ENCODE measurements around the gene GALNT8. TPM values are rescaled to one million over a fixed set of nuclear protein-coding genes. Genes with fewer than 3 reads are reported as not detected.

GALNT8 gene
- total RNA-seq, 1 experiment from 2014 or later: not detected

- H3K4me1 ChIP-seq (ENCODE audit: control insufficient read depth, insufficient read depth, low read length): no peaks in the 10 kb centered on the region
- no peak overlapping the region for H3K27ac ChIP-seq (ENCODE audit: low read length)
- ChIA-PET POLR2A (no interaction called here), CTCF (interaction anchor here (0.6 kb wide), 1 partner anchor 52 kb away, joined by 4 read pairs; no protein-coding TSS in a partner anchor)
- peaks cover 6% of the 10 kb centered on the region; the same call in 1 of the 2 replicates for H3K27me3 ChIP-seq (ENCODE audit: control insufficient read depth, insufficient read depth, low read length)
- DNase-seq (ENCODE audit: low read depth, low spot score) (no peak), ATAC-seq (no peak)
- no TSS peak for BruUV-seq (replicated peaks)
- intact Hi-C loops (cut with micrococcal nuclease; ENCODE audit: unreplicated experiment): no loop called here
- no peak overlapping the region for H3K4me3 ChIP-seq (ENCODE audit: low read depth in 2 of 2, low read length in 2 of 2)
- no peak for TF ChIP-seq CTCF (IDR thresholded peaks at IDR 0.05)
- no peak for TF ChIP-seq TCF7L2 (IDR thresholded peaks at IDR 0.05; ENCODE audit: low read depth, low read length)
- TF ChIP-seq REST (IDR thresholded peaks at IDR 0.05; ENCODE audit: insufficient read depth in 1 of 2, low read depth in 2 of 2, low read length in 1 of 2): no peak
- no peak for TF ChIP-seq POLR2AphosphoS5 (IDR thresholded peaks at IDR 0.05; ENCODE audit: low read depth, low read length)
- no peak for TF ChIP-seq SIN3A (IDR thresholded peaks at IDR 0.05; ENCODE audit: borderline replicate concordance, insufficient read depth, low read depth, low read length)
- H3K36me3 ChIP-seq (ENCODE audit: control insufficient read depth, insufficient read depth, low read length): no peaks in the 10 kb centered on the region
- in situ Hi-C loops (cut with HindIII; ENCODE audit: low pct_unique_long_range_greater_than_20kb, low sequenced_read_pairs): no loop called here
- no peaks in the 10 kb centered on the region for H3K9me3 ChIP-seq (ENCODE audit: control insufficient read depth, insufficient read depth, low read depth, low read length)
These were observed 14.4 kb upstream of the GALNT8 start for GRCh38 chr12:4705824-4706223.

GRCh38 chr12:4707306-4707705, 12.9 kb upstream of the GALNT8 start:
- no peak for DNase-seq (ENCODE audit: low read depth, low spot score)
- ChIA-PET CTCF (interaction anchor here (0.5 kb wide), 1 partner anchor 210 kb away, joined by 3 read pairs; no protein-coding TSS in a partner anchor), POLR2A (no interaction called here)
- Histone ChIP-seq H3K9me3 (ENCODE audit: control insufficient read depth, insufficient read depth, low read depth, low read length) (no peaks in the 10 kb centered on the region), H3K4me1 (ENCODE audit: control insufficient read depth, insufficient read depth, low read length) (no peaks in the 10 kb centered on the region), H3K27me3 (ENCODE audit: control insufficient read depth, insufficient read depth, low read length) (peaks cover 6% of the 10 kb centered on the region; the same call in 1 of the 2 replicates), H3K36me3 (ENCODE audit: control insufficient read depth, insufficient read depth, low read length) (no peaks in the 10 kb centered on the region), H3K27ac (ENCODE audit: low read length) (no peak overlapping the region), H3K4me3 (ENCODE audit: low read depth in 2 of 2, low read length in 2 of 2) (no peak overlapping the region)
- intact Hi-C loops (cut with micrococcal nuclease; ENCODE audit: unreplicated experiment) (no loop called here), in situ Hi-C loops (cut with HindIII; ENCODE audit: low pct_unique_long_range_greater_than_20kb, low sequenced_read_pairs) (no loop called here)
- BruUV-seq (replicated peaks): no TSS peak
- ATAC-seq: no peak
- TF ChIP-seq SIN3A (IDR thresholded peaks at IDR 0.05; ENCODE audit: borderline replicate concordance, insufficient read depth, low read depth, low read length) (no peak), CTCF (IDR thresholded peaks at IDR 0.05) (no peak), TCF7L2 (IDR thresholded peaks at IDR 0.05; ENCODE audit: low read depth, low read length) (no peak), POLR2AphosphoS5 (IDR thresholded peaks at IDR 0.05; ENCODE audit: low read depth, low read length) (no peak), REST (IDR thresholded peaks at IDR 0.05; ENCODE audit: insufficient read depth in 1 of 2, low read depth in 2 of 2, low read length in 1 of 2) (no peak)
